Measurements from ENCODE around the gene IPO4. TPM values are rescaled to one million over a fixed set of nuclear protein-coding genes. Genes with fewer than 3 reads are reported as not detected.

IPO4 gene
- total and polyA plus RNA-seq, 2 of the 13 experiments (the other 11 are each of a cell fraction or from before 2014, with no cell fraction given): 39.0 to 179 TPM

DNA sequence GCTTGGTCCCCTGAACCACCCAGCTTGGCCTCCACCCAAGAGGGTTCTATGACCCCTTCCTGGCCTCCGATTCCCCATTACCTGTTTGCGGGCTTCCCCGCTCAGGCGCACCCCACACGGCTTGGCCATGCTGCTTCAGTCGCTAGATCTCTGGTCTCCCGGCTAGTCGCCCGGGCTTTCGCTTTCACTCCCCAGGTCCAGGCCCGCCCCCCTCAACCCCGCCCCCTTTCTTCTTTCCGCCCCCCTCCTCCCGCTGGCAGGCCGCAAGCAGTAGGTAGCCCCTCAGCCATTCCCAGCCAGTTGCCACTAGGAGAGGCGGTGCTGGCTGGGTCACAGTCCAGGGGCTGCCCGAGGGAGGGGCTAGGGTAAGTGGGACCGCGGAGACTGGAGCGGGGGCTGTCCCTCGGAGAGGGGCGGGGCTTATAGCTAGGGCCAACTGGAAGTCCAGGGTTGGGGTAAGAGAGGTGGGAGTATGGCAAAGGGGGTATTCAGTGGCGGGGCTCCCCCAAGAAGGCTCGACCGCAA lies 42.1 kb downstream of the IPO4 start, which contains the start of gene PSME2 (continued):
- TF ChIP-seq, protein P1, sequence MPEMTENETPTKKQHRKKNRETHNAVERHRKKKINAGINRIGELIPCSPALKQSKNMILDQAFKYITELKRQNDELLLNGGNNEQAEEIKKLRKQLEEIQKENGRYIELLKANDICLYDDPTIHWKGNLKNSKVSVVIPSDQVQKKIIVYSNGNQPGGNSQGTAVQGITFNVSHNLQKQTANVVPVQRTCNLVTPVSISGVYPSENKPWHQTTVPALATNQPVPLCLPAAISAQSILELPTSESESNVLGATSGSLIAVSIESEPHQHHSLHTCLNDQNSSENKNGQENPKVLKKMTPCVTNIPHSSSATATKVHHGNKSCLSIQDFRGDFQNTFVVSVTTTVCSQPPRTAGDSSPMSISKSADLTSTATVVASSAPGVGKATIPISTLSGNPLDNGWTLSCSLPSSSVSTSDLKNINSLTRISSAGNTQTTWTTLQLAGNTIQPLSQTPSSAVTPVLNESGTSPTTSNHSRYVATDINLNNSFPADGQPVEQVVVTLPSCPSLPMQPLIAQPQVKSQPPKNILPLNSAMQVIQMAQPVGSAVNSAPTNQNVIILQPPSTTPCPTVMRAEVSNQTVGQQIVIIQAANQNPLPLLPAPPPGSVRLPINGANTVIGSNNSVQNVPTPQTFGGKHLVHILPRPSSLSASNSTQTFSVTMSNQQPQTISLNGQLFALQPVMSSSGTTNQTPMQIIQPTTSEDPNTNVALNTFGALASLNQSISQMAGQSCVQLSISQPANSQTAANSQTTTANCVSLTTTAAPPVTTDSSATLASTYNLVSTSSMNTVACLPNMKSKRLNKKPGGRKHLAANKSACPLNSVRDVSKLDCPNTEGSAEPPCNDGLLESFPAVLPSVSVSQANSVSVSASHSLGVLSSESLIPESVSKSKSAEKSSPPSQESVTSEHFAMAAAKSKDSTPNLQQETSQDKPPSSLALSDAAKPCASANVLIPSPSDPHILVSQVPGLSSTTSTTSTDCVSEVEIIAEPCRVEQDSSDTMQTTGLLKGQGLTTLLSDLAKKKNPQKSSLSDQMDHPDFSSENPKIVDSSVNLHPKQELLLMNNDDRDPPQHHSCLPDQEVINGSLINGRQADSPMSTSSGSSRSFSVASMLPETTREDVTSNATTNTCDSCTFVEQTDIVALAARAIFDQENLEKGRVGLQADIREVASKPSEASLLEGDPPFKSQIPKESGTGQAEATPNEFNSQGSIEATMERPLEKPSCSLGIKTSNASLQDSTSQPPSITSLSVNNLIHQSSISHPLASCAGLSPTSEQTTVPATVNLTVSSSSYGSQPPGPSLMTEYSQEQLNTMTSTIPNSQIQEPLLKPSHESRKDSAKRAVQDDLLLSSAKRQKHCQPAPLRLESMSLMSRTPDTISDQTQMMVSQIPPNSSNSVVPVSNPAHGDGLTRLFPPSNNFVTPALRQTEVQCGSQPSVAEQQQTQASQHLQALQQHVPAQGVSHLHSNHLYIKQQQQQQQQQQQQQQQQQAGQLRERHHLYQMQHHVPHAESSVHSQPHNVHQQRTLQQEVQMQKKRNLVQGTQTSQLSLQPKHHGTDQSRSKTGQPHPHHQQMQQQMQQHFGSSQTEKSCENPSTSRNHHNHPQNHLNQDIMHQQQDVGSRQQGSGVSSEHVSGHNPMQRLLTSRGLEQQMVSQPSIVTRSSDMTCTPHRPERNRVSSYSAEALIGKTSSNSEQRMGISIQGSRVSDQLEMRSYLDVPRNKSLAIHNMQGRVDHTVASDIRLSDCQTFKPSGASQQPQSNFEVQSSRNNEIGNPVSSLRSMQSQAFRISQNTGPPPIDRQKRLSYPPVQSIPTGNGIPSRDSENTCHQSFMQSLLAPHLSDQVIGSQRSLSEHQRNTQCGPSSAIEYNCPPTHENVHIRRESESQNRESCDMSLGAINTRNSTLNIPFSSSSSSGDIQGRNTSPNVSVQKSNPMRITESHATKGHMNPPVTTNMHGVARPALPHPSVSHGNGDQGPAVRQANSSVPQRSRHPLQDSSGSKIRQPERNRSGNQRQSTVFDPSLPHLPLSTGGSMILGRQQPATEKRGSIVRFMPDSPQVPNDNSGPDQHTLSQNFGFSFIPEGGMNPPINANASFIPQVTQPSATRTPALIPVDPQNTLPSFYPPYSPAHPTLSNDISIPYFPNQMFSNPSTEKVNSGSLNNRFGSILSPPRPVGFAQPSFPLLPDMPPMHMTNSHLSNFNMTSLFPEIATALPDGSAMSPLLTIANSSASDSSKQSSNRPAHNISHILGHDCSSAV (CRISPR knock-in tag; IDR thresholded peaks at IDR 0.05; ENCODE audit: borderline replicate concordance): 0 out of 2 replicates have a peak, but pooled peaks have one; percentile 29
- TF ChIP-seq ATM (IDR thresholded peaks at IDR 0.05; ENCODE audit: borderline replicate concordance) (no peak), ZNF260 (CRISPR knock-in tag; IDR thresholded peaks at IDR 0.05; ENCODE audit: borderline replicate concordance, low read depth) (no peak), ZNF326 (CRISPR knock-in tag; IDR thresholded peaks at IDR 0.05; ENCODE audit: borderline replicate concordance) (0 out of 2 replicates have a peak, but pooled peaks have one; percentile 55), RFX1 (IDR thresholded peaks at IDR 0.05) (no peak), ZNF138 (CRISPR knock-in tag; IDR thresholded peaks at IDR 0.05; ENCODE audit: low read depth) (no peak; the same call in 1 of the 2 replicates), ZMYM3 (CRISPR knock-in tag; IDR thresholded peaks at IDR 0.05) (peak; percentile 71), ZNF253 (CRISPR knock-in tag; IDR thresholded peaks at IDR 0.05; ENCODE audit: borderline replicate concordance) (no peak), ZSCAN21 (CRISPR knock-in tag; IDR thresholded peaks at IDR 0.05; ENCODE audit: borderline replicate concordance) (no peak; the same call in 1 of the 2 replicates), CBFB (CRISPR knock-in tag; IDR thresholded peaks at IDR 0.05) (peak; percentile 52)
- TF ChIP-seq, protein P2, sequence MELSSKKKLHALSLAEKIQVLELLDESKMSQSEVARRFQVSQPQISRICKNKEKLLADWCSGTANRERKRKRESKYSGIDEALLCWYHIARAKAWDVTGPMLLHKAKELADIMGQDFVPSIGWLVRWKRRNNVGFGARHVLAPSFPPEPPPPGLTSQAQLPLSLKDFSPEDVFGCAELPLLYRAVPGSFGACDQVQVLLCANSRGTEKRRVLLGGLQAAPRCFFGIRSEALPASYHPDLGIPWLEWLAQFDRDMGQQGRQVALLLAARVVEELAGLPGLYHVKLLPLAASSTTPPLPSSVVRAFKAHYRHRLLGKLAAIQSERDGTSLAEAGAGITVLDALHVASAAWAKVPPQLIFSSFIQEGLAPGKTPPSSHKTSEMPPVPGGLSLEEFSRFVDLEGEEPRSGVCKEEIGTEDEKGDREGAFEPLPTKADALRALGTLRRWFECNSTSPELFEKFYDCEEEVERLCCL (CRISPR knock-in tag; IDR thresholded peaks at IDR 0.05; ENCODE audit: borderline replicate concordance): peak; percentile 66; the same call in 1 of the 2 replicates
- TF ChIP-seq, protein P3, sequence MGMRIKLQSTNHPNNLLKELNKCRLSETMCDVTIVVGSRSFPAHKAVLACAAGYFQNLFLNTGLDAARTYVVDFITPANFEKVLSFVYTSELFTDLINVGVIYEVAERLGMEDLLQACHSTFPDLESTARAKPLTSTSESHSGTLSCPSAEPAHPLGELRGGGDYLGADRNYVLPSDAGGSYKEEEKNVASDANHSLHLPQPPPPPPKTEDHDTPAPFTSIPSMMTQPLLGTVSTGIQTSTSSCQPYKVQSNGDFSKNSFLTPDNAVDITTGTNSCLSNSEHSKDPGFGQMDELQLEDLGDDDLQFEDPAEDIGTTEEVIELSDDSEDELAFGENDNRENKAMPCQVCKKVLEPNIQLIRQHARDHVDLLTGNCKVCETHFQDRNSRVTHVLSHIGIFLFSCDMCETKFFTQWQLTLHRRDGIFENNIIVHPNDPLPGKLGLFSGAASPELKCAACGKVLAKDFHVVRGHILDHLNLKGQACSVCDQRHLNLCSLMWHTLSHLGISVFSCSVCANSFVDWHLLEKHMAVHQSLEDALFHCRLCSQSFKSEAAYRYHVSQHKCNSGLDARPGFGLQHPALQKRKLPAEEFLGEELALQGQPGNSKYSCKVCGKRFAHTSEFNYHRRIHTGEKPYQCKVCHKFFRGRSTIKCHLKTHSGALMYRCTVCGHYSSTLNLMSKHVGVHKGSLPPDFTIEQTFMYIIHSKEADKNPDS (CRISPR knock-in tag; IDR thresholded peaks at IDR 0.05): no peak
- TF ChIP-seq, protein P4, sequence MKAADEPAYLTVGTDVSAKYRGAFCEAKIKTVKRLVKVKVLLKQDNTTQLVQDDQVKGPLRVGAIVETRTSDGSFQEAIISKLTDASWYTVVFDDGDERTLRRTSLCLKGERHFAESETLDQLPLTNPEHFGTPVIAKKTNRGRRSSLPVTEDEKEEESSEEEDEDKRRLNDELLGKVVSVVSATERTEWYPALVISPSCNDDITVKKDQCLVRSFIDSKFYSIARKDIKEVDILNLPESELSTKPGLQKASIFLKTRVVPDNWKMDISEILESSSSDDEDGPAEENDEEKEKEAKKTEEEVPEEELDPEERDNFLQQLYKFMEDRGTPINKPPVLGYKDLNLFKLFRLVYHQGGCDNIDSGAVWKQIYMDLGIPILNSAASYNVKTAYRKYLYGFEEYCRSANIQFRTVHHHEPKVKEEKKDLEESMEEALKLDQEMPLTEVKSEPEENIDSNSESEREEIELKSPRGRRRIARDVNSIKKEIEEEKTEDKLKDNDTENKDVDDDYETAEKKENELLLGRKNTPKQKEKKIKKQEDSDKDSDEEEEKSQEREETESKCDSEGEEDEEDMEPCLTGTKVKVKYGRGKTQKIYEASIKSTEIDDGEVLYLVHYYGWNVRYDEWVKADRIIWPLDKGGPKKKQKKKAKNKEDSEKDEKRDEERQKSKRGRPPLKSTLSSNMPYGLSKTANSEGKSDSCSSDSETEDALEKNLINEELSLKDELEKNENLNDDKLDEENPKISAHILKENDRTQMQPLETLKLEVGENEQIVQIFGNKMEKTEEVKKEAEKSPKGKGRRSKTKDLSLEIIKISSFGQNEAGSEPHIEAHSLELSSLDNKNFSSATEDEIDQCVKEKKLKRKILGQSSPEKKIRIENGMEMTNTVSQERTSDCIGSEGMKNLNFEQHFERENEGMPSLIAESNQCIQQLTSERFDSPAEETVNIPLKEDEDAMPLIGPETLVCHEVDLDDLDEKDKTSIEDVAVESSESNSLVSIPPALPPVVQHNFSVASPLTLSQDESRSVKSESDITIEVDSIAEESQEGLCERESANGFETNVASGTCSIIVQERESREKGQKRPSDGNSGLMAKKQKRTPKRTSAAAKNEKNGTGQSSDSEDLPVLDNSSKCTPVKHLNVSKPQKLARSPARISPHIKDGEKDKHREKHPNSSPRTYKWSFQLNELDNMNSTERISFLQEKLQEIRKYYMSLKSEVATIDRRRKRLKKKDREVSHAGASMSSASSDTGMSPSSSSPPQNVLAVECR (CRISPR knock-in tag; IDR thresholded peaks at IDR 0.05; ENCODE audit: borderline replicate concordance): no peak

All from HepG2 (cell line).